T-helper 22 cell (primary cell): ENCODE measurements around the gene KIF26B.

Experiments
- DNase-seq: peaks from one replicate; pipeline ENCODE4 v3.0.0-alpha.2; 2020; ENCODE audit warnings: low read depth

Gene KIF26B

DNA sequence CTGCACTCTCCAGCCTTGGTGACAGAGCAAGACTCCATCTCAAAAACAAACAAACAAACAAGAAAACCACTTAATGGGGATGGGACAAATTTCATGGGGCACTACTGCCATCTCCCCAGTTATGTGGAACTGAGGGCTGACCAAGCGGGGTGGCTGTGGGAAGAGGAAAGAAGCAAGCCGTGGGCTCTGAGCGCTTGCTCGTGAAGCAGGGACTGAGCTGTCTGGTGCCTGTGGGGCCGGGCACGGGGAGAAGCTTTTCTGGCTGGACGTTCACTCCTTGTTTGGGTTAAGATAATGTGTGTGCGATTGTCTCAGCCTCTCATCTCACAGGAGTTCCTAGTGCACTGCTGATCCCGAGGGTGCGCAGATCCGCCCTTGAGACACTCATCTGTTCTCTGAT, 22.0 kb upstream of the KIF26B start:
- no peak for DNase-seq

GRCh38 chr1:245133995-245134715, 20.6 kb upstream of the KIF26B start:
- no peak for DNase-seq

GRCh38 chr1:245142171-245142798, 12.5 kb upstream of the KIF26B start:
- no peak for DNase-seq

DNA sequence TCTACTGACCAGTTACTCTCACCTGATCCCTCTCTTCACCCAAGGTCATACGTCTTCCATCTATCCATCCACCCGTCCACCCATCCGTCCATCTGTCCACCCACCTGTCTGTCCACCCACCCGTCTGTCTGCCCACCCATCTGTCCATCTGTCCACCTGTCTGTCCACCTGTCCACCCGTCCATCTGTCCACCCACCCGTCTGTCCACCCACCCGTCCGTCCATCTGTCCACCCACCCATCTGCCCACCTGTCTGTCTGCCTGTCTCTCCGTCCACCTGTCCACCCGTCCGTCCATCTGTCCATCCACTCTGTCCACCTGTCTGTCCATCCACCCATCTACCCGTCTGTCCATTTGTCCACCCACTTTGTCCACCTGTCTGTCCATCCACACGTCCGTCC, 11.8 kb upstream of the KIF26B start:
- no peak for DNase-seq

DNA sequence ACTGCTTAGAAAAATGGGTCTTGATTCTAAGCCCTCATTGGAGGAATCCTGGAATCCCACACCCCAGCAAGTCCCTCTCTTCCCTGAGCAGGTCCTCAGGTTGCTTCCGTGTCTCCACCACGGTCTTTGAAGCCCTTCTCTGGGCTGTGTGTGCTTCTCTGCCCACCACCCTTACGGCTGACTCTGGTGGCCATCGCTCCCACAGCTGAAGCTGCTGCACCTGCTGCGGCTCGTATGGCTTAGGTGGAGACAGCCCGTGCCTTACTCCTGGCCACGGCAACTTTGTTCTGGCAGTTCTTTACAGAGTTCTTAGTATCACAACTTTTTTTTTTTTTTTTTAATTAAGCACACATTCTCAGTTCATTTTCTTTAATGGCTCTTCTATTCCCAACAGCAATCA, 10.9 kb upstream of the KIF26B start:
- no peak for DNase-seq

DNA sequence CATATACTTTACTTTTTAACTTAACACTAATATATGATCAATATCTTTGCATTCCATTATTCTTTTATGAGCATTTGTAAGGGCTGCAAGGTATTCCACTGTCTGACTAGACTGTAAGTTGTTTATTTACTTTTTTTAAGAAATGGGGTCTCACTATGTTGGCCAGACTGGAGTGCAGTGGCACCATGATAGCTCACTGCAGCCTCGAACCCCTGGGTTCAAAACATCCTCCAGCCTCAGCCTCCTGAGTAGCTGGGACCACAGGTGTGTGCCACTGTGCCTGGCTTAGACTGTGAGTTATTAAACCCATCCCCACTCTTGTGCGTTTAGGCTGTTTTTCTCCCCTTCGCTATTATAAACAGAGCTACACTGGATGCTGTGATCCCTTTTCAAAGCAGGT, 6.7 kb upstream of the KIF26B start:
- no peak for DNase-seq

DNA sequence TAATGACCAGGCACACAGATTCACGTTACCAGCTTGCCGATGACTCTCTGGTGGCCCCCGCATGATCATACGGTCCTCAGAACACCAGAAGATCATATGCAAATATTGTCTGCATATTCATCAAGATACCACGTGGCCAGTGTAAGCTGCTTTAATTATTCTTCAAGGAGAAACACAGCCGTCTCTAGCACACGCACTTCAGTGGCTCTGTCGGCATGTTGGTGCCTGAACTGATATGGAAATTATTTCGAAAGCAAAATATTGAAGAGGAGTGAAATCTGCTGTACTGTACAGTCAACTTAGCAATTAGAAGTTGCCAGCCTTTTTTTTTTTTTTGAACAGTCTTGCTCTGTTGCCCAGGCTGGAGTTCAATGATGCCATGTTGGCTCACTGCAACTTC, 5.9 kb upstream of the KIF26B start:
- no peak for DNase-seq

GRCh38 chr1:245153081-245153551, 1.7 kb upstream of the KIF26B start:
- peak; percentile 30 for DNase-seq

DNA sequence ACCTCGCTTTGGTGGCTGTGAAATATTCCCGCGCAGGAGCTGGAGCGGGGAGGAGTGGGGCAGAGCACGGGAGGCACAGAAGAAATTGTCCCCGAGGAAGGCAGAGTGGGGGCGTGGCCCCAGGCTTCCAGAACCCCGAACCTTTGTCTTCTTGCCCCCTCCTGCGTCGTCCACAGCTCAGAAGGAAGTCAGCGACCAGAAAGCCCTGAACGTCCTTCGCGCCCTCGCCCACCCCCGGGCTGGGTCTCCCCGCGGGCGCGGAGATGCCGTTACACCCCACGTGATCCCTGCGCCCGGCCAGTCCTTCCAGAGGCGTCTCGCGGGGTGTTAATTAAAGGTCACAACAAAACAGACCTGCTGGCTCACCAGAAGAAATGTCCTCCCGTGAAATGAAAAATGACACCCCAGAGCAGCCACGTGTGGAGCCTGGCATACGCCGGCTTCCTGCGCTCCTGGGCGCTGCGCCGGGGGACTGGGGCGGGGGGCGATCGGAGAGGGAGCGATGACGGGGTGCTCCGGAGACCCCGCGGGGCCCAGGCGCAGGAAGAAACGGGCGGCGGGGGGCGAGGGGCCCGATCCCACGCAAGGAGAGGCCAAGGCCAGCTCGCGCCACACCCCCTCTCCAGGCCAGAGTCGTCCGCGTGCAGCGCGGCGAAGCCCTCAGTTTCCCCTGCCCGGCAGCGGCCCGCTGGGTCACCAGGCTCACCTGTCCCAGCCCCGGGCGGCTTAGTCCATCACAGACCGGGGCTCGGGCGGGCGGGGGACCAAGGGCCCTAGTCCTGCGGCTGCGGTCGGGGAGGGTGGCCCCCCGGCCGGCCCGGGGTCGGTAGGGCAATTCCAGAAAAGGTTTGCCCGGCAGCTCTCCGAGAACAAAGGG, 995 bp upstream of the KIF26B start:
- DNase-seq = no peak

DNA sequence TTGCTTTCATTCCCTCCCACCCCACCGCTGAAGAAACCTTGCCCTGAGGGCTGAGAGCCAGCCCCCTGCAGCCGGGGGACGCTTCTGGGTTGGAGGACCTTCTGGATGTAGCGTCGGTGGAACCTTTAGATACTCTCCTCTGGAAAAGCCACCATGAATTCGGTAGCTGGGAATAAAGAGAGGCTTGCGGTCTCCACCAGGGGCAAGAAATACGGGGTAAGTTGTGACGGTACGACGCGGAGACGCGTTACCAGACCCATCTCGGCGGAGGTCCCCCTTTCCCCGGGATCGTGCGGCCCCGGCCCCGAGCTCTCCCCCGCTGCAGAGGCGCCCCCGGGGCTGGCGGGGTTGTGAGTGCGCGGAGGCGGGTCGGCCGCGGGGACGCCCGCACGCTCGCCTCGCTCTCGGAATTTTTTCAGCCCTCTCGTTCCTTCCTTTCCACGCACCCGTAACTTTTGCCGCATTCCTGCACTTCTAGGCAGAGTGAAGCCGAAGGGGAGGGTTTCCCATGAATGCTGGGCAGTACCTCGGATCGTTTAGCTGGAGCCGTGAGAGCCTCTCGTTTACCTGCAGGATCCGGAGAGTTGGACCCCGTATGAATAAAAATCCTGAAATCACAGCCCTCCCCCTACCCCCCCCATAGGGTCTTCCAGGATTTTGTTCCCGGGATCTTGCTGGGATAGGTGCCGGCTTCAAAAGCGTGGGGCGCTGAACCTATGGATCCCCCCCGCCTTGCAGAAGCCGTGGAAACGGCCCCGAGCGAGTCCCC, 671 bp downstream of the KIF26B start:
- no peak for DNase-seq

DNA sequence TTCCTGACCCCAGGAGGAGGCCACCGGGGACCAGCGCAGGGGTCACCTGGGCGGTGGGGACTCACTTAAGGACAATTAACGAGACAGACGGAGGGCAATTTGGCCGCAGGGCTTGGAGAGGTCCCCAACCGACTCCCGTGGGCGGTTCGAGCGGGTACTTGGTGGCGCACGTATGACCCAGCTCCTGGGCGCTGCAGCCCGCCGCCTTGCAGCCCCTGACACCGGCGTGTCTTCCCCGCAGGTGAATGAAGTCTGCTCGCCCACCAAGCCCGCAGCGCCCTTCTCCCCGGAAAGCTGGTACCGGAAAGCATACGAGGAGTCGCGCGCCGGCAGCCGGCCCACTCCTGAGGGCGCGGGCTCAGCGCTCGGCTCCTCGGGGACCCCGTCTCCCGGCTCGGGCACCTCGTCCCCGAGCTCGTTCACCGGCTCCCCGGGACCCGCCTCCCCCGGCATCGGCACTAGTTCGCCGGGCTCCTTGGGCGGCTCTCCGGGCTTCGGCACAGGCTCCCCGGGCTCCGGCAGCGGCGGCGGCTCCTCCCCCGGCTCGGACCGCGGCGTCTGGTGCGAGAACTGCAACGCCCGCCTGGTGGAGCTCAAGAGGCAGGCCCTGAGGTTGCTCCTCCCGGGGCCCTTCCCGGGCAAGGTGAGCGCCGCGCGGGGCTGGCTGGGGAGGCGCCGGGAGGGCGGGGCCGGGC, 1.4 kb downstream of the KIF26B start:
- peak; percentile 40 for DNase-seq

DNA sequence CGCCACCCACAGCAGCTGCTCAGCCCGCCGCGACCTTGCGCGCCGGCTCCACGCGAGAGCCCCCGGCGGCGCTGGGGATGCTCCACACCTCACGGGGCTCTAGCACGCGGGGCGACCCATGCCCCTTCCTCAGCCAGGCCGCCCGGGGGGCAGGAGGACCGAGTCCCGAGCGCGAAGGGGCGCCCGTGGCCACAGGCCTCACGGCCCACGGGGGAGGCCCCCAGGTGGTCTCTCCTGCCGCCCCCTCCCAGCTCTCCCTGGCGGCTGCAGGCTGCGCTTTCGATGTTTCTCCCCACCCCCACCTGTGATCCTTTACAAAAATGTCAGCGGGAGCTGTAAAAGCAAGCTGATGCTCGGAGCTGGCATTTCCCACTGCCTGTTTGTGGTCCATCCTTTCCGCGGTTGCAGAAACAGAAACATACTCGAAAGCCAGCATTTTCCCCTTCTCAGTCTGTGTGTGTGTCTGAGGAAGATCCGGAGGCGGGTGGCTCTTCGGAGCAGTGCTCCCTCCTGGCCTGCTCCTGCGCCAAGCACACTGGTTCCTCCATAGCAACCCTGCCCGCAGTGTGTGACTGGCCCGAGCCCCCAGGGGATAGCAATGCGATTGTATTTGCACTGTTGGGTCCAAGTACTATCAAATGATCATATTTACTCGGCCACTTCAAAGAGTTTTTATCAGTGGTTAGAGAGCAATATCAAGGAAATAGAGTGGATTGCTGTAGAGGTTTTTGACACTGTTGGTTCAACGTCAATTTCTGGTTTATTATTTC, 2.1 kb downstream of the KIF26B start:
- DNase-seq = no peak

GRCh38 chr1:245158913-245159312, 4.1 kb downstream of the KIF26B start:
- no peak for DNase-seq

- DNase-seq = no peak
Measured at GRCh38 chr1:245160288-245160687, 5.5 kb downstream of the KIF26B start.

- no peak for DNase-seq
Measured at GRCh38 chr1:245160741-245161400, 6.1 kb downstream of the KIF26B start.

DNA sequence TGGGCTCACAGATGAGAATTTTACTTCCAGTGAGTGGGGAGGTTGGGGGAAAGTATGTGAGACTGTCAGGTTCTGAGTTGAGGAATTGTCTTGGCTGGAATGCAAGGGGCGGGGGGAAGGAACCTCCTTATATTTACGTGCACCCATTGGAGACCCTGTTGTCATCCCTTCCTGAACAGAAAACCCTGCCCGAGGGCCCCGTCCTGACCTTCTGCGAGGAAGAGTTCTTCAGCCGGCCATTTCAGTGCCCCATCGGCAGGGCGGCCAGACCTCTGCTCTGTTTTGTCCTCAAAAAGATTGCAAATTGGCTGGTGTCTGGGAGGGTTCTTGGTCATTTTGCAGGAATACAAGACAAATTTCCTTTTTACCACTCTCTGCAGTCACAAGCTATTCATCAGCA, 7.1 kb downstream of the KIF26B start:
- DNase-seq = no peak

GRCh38 chr1:245166471-245166885, 11.7 kb downstream of the KIF26B start:
- no peak for DNase-seq

DNA sequence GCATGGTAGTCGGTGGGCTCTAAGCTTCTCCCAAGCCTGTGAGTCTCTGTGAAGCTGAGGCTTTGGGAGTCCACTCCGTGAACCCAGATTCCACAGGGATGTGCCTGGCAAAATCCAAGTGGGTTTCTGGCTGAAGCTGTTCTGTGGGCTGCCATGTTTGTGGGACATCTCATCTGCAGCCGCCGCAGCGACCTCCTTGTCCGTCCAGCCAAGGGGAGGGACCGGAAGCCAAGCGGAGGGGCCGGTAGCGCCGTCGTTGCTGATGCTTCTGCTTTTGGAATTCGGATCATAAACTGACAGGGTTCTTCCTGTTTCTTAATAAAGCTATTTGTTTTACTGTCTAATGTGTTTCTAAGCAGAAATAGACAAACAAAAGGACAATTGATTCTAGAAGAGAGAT, 13.3 kb downstream of the KIF26B start:
- no peak for DNase-seq

- DNase-seq = no peak
Measured at GRCh38 chr1:245168906-245169305, 14.1 kb downstream of the KIF26B start.

- DNase-seq = no peak
Measured at GRCh38 chr1:245169376-245169775, 14.6 kb downstream of the KIF26B start.
